ENCODE measurements around the gene CAPN10. TPM values are rescaled to one million over a fixed set of nuclear protein-coding genes. Genes with fewer than 3 reads are reported as not detected.
A peak's percentile ranks its signal among the peaks of the same experiment; 100 is the strongest.

Gene CAPN10
- total RNA-seq, 4 donors from 2014 or later = 41.9 to 118 (median 48.7) TPM

GRCh38 chr2:240599141-240599583 lies 12.6 kb downstream of the CAPN10 start:
- Histone ChIP-seq H3K4me1 (peaks cover 8 to 15% (median 13%) of the 10 kb centered on the region in 4 donors), H3K27ac (no peak overlapping the region), H3K9me3 (no peaks in the 10 kb centered on the region), H3K4me3 (no peak overlapping the region), H3K27me3 (no peaks in the 10 kb centered on the region), H3K36me3 (no peaks in the 10 kb centered on the region)
- TF ChIP-seq, protein P1, sequence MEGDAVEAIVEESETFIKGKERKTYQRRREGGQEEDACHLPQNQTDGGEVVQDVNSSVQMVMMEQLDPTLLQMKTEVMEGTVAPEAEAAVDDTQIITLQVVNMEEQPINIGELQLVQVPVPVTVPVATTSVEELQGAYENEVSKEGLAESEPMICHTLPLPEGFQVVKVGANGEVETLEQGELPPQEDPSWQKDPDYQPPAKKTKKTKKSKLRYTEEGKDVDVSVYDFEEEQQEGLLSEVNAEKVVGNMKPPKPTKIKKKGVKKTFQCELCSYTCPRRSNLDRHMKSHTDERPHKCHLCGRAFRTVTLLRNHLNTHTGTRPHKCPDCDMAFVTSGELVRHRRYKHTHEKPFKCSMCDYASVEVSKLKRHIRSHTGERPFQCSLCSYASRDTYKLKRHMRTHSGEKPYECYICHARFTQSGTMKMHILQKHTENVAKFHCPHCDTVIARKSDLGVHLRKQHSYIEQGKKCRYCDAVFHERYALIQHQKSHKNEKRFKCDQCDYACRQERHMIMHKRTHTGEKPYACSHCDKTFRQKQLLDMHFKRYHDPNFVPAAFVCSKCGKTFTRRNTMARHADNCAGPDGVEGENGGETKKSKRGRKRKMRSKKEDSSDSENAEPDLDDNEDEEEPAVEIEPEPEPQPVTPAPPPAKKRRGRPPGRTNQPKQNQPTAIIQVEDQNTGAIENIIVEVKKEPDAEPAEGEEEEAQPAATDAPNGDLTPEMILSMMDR (IDR thresholded peaks at IDR 0.05) = no peak
- no peak for TF ChIP-seq EP300 (IDR thresholded peaks at IDR 0.05; ENCODE audit: low read depth)
- no peak for TF ChIP-seq POLR2A (IDR thresholded peaks at IDR 0.05)
- no peak for TF ChIP-seq POLR2AphosphoS5 (IDR thresholded peaks at IDR 0.05)
- WGBS, 2 donors (ENCODE audit: low coverage in 1 of 2) = 97 to 100% methylated on average over 1 to 11 of the region's 11 CpGs
- in situ Hi-C loops (cut with MboI; ENCODE audit: low pct_ligation_motif_present in 1 of 4, low pct_unique_long_range_greater_than_20kb in 1 of 4, low sequenced_read_pairs in 3 of 4) = no loop called here
- DNase-seq = no peak
- intact Hi-C loops (cut with DNase I; ENCODE audit: low total_unique reads) = no loop called here

- TF ChIP-seq POLR2AphosphoS5 (IDR thresholded peaks at IDR 0.05) (no peak), POLR2A (IDR thresholded peaks at IDR 0.05) (no peak), EP300 (IDR thresholded peaks at IDR 0.05; ENCODE audit: low read depth) (no peak)
- TF ChIP-seq, protein P1 (IDR thresholded peaks at IDR 0.05) = no peak
- Histone ChIP-seq H3K9me3 (no peaks in the 10 kb centered on the region), H3K27ac (no peak overlapping the region), H3K4me3 (no peak overlapping the region), H3K36me3 (no peaks in the 10 kb centered on the region), H3K4me1 (peaks cover 15 to 25% (median 22%) of the 10 kb centered on the region in 4 donors), H3K27me3 (no peaks in the 10 kb centered on the region)
- DNase-seq = peak; percentile 5
- intact Hi-C loops (cut with DNase I; ENCODE audit: low total_unique reads) (no loop called here), in situ Hi-C loops (cut with MboI; ENCODE audit: low pct_ligation_motif_present in 1 of 4, low pct_unique_long_range_greater_than_20kb in 1 of 4, low sequenced_read_pairs in 3 of 4) (no loop called here)
- WGBS, 2 donors (ENCODE audit: low coverage in 1 of 2) = 90 to 91% methylated on average over 2 to 16 of the region's 16 CpGs
These were observed 14.0 kb downstream of the CAPN10 start for GRCh38 chr2:240600451-240600961.

DNA sequence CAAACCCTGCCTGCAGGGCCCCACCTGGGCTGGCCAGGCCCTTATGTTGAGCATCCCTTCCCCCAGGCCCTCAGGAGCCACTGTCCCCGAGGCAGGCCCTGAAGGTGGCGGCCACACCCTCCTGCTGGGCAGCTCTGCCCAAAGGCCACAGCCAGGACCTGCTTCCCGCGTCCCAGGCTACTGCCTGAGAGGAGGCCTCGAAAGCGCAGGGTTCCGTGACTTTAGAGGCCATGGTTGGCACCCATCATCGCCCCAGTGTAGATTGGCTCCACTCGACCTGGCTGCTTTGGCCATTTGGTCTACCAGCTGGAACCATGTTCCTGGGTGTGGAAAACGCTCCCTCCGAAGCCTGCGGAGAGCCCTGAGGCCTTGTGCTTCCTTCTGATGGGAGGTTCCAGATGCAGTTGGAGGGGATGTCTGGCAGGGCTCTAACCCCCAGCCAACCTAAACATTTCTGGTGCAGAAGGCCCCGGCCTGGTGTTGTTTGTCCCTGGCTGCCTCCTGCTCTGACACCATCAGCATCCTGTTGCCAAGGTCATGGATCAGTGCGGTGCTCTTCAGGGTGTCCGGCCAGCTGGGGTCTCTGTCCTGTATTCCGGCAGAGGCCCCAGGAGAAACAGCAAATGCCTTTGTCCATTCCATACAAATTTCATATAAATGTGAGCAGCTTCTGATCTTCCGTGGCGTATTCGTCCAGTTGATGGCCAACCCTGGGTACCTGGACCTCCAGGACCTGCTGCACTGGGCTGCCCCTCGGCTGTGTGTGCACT lies 14.7 kb downstream of the CAPN10 start:
- TF ChIP-seq EP300 (IDR thresholded peaks at IDR 0.05; ENCODE audit: low read depth) (no peak), POLR2A (IDR thresholded peaks at IDR 0.05) (no peak), POLR2AphosphoS5 (IDR thresholded peaks at IDR 0.05) (no peak)
- TF ChIP-seq, protein P1 (IDR thresholded peaks at IDR 0.05) = no peak
- in situ Hi-C loops (cut with MboI; ENCODE audit: low pct_ligation_motif_present in 1 of 4, low pct_unique_long_range_greater_than_20kb in 1 of 4, low sequenced_read_pairs in 3 of 4) = no loop called here
- Histone ChIP-seq H3K27me3 (no peaks in the 10 kb centered on the region), H3K4me1 (peaks cover 15 to 25% (median 20%) of the 10 kb centered on the region in 4 donors), H3K36me3 (no peaks in the 10 kb centered on the region), H3K4me3 (no peak overlapping the region), H3K9me3 (no peaks in the 10 kb centered on the region), H3K27ac (no peak overlapping the region)
- 90% methylated on average over 20 of the region's 20 CpGs; no CpG with 5 or more reads in 1 of the 2 donors for WGBS, 2 donors (ENCODE audit: low coverage in 1 of 2)
- DNase-seq = peak; percentile 6
- intact Hi-C loops (cut with DNase I; ENCODE audit: low total_unique reads) = no loop called here

GRCh38 chr2:240601831-240602160 lies 15.3 kb downstream of the CAPN10 start:
- no peaks in the 10 kb centered on the region for H3K27me3 ChIP-seq
- intact Hi-C loops (cut with DNase I; ENCODE audit: low total_unique reads) = no loop called here
- whole genome bisulfite sequencing, 2 donors (ENCODE audit: low coverage in 1 of 2) = 92% methylated on average over 11 of the region's 11 CpGs; no CpG with 5 or more reads in 1 of the 2 donors

More at GRCh38 chr2:240601831-240602160, 15.3 kb downstream of the CAPN10 start:
- H3K9me3 ChIP-seq = no peaks in the 10 kb centered on the region
- H3K4me3 ChIP-seq = no peak overlapping the region
- TF ChIP-seq POLR2AphosphoS5 (IDR thresholded peaks at IDR 0.05) (no peak), EP300 (IDR thresholded peaks at IDR 0.05; ENCODE audit: low read depth) (no peak), POLR2A (IDR thresholded peaks at IDR 0.05) (no peak)
- TF ChIP-seq, protein P1 (IDR thresholded peaks at IDR 0.05) = no peak
- H3K36me3 ChIP-seq = no peaks in the 10 kb centered on the region
- DNase-seq = peak; percentile 6
- H3K4me1 ChIP-seq = peaks cover 15 to 28% (median 21%) of the 10 kb centered on the region in 4 donors
- in situ Hi-C loops (cut with MboI; ENCODE audit: low pct_ligation_motif_present in 1 of 4, low pct_unique_long_range_greater_than_20kb in 1 of 4, low sequenced_read_pairs in 3 of 4) = no loop called here
- no peak overlapping the region for H3K27ac ChIP-seq
